DMS153 treated with DMSO at 0.1 percent for 48 hours (cell line): ENCODE data around the gene GLUD1.
"Not testable (repeated sequence)": the region's sequence is repeated elsewhere in the genome, so short reads cannot be mapped to it uniquely, and the experiment has no call there.

Experiments used
- DNase-seq: peaks from one replicate; lab custom pipeline; 2025; ENCODE audit not compliant: unreplicated experiment; lab: John Stamatoyannopoulos, UW

GLUD1 gene

GRCh38 chr10:87090779-87091178 lies 3.9 kb downstream of the GLUD1 start:
- no peak for DNase-seq

GRCh38 chr10:87089746-87090145 lies 4.9 kb downstream of the GLUD1 start:
- DNase-seq, result no peak

GRCh38 chr10:87085537-87085936 lies 9.1 kb downstream of the GLUD1 start:
- no peak for DNase-seq

GRCh38 chr10:87084291-87084782 lies 10.3 kb downstream of the GLUD1 start:
- DNase-seq, result not testable (repeated sequence)

- DNase-seq, result not testable (repeated sequence)
Measured at GRCh38 chr10:87083576-87084290, 10.9 kb downstream of the GLUD1 start.

- DNase-seq, result not testable (repeated sequence)
Measured at GRCh38 chr10:87082219-87082618, 12.4 kb downstream of the GLUD1 start.

GRCh38 chr10:87081574-87081973 lies 13.1 kb downstream of the GLUD1 start:
- DNase-seq, result not testable (repeated sequence)

GRCh38 chr10:87080621-87081020 lies 14.0 kb downstream of the GLUD1 start:
- not testable (repeated sequence) for DNase-seq

GRCh38 chr10:87079106-87079836 lies 15.4 kb downstream of the GLUD1 start:
- DNase-seq, result no peak

- DNase-seq, result not testable (repeated sequence)
Measured at GRCh38 chr10:87076421-87076820, 18.2 kb downstream of the GLUD1 start.

GRCh38 chr10:87072449-87072848 lies 22.2 kb downstream of the GLUD1 start:
- no peak for DNase-seq

- DNase-seq, result no peak
Measured at GRCh38 chr10:87068281-87068680, 26.4 kb downstream of the GLUD1 start.

GRCh38 chr10:87066865-87067264 lies 27.8 kb downstream of the GLUD1 start:
- no peak for DNase-seq

GRCh38 chr10:87066178-87066577 lies 28.5 kb downstream of the GLUD1 start:
- DNase-seq, result no peak

GRCh38 chr10:87064651-87065050 lies 30.0 kb downstream of the GLUD1 start:
- no peak for DNase-seq

GRCh38 chr10:87060280-87060928 lies 34.2 kb downstream of the GLUD1 start:
- DNase-seq, result no peak

GRCh38 chr10:87059401-87059800 lies 35.2 kb downstream of the GLUD1 start:
- no peak for DNase-seq

- DNase-seq, result no peak
Measured at GRCh38 chr10:87058171-87058570, 36.5 kb downstream of the GLUD1 start.

- DNase-seq, result no peak
Measured at GRCh38 chr10:87054373-87055295, 40.0 kb downstream of the GLUD1 start.

- DNase-seq, result no peak
Measured at GRCh38 chr10:87053577-87054181, 41.0 kb downstream of the GLUD1 start.
